ENCODE data around the gene NCAN. TPM values are rescaled to one million over a fixed set of nuclear protein-coding genes. Genes with fewer than 3 reads are reported as not detected.

Gene NCAN
- total and polyA plus RNA-seq, 2 of the 4 experiments (the other 2 are of a cell fraction) = not detected

GRCh38 chr19:19279853-19280252, 68.1 kb downstream of the NCAN start:
- Histone ChIP-seq H3K9me3 (ENCODE audit: control insufficient read depth, insufficient read depth, low read length) (no peaks in the 10 kb centered on the region), H3K4me2 (ENCODE audit: low read depth, low read length) (no peak overlapping the region), H4K91ac (ENCODE audit: insufficient read depth, low read depth, low read length) (no peak overlapping the region), H3K27ac (ENCODE audit: insufficient read depth, low read length) (no peak overlapping the region), H3K36me3 (ENCODE audit: control insufficient read depth, insufficient read depth, low read length) (peaks cover 60% of the 10 kb centered on the region), H3K23ac (ENCODE audit: low read depth, low read length) (no peak overlapping the region), H4K8ac (ENCODE audit: low read depth in 2 of 2, low read length in 2 of 2) (no peak overlapping the region), H4K20me1 (ENCODE audit: insufficient read depth, low read length) (no peaks in the 10 kb centered on the region), H2BK5ac (ENCODE audit: low read depth, low read length, poor library complexity, severe bottlenecking) (no peak overlapping the region), H3K79me1 (ENCODE audit: low read depth in 1 of 2, low read length in 2 of 2) (no peaks in the 10 kb centered on the region), H3K27me3 (ENCODE audit: control insufficient read depth, insufficient read depth, low read length) (no peaks in the 10 kb centered on the region), H3K4me3 (ENCODE audit: insufficient read depth, low read depth, low read length) (no peak overlapping the region), H2BK120ac (ENCODE audit: low read depth, low read length) (no peak overlapping the region), H3K9ac (ENCODE audit: low read depth, low read length) (no peak overlapping the region), H3K18ac (ENCODE audit: low read depth, low read length) (no peak overlapping the region), H3K4ac (ENCODE audit: low read depth, low read length) (no peak overlapping the region), H3K4me1 (ENCODE audit: control insufficient read depth, insufficient read depth, low read length) (peaks cover 2% of the 10 kb centered on the region; the same call in 1 of the 2 replicates), H2BK20ac (ENCODE audit: low read depth, low read length) (no peak overlapping the region), H2AK5ac (ENCODE audit: low read depth, low read length) (no peak overlapping the region), H3K9me1 (ENCODE audit: insufficient read depth, low read length) (no peaks in the 10 kb centered on the region), H2BK15ac (ENCODE audit: low read depth, low read length) (no peak overlapping the region), H2AFZ (replicated peaks; ENCODE audit: low read length, poor library complexity) (no peak overlapping the region), H3K56ac (ENCODE audit: extremely low read depth, insufficient read depth, low read length) (no peak overlapping the region), H4K5ac (ENCODE audit: low read depth, low read length) (no peak overlapping the region), H2AK9ac (replicated peaks; ENCODE audit: low read depth, low read length, poor library complexity) (no peak overlapping the region), H3K14ac (replicated peaks; ENCODE audit: low read depth, low read length) (no peak overlapping the region)
- WGBS, 2 experiments (ENCODE audit: extremely low coverage in 2 of 2, insufficient read length in 1 of 2) = 90% methylated on average over 5 of the region's 16 CpGs; no CpG with 5 or more reads in 1 of the 2 experiments
- ChIA-PET POLR2A (ENCODE audit: unreplicated experiment) (no interaction called here), CTCF (no interaction called here)
- no peak for ATAC-seq (ENCODE audit: low read depth)
- dilution Hi-C loops (cut with HindIII; ENCODE audit: low sequenced_read_pairs, unreplicated experiment) (no loop called here), intact Hi-C loops (cut with micrococcal nuclease) (no loop called here), in situ Hi-C loops (cut with MboI; ENCODE audit: low sequenced_read_pairs) (no loop called here)
- TF ChIP-seq MXI1 (IDR thresholded peaks at IDR 0.05; ENCODE audit: borderline replicate concordance, low read depth, low read length) (no peak), FOS (IDR thresholded peaks at IDR 0.05; ENCODE audit: low read depth, low read length) (no peak), CHD1 (IDR thresholded peaks at IDR 0.05; ENCODE audit: low read depth, low read length) (no peak), RAD21 (IDR thresholded peaks at IDR 0.05; ENCODE audit: low read length) (no peak), CTCF (conservative IDR thresholded peaks at IDR 0.05; ENCODE audit: low read depth, low read length) (no peak), USF2 (IDR thresholded peaks at IDR 0.05; ENCODE audit: low read depth, low read length) (no peak), MAFK (IDR thresholded peaks at IDR 0.05; ENCODE audit: low read depth, low read length) (no peak), RCOR1 (IDR thresholded peaks at IDR 0.05; ENCODE audit: insufficient replicate concordance, low read length) (no peak), POLR2A (IDR thresholded peaks at IDR 0.05; ENCODE audit: low read depth, low read length) (no peak), BHLHE40 (IDR thresholded peaks at IDR 0.05; ENCODE audit: low read depth, low read length) (no peak), CEBPB (IDR thresholded peaks at IDR 0.05; ENCODE audit: low read depth, low read length) (no peak), SMC3 (IDR thresholded peaks at IDR 0.05; ENCODE audit: low read depth, low read length) (no peak), NFE2L2 (IDR thresholded peaks at IDR 0.05; ENCODE audit: low read depth, low read length) (no peak), MAZ (IDR thresholded peaks at IDR 0.05; ENCODE audit: borderline replicate concordance, low read depth, low read length) (no peak), ELK1 (IDR thresholded peaks at IDR 0.05; ENCODE audit: borderline replicate concordance, low read depth, low read length) (no peak), RFX5 (IDR thresholded peaks at IDR 0.05; ENCODE audit: low read depth, low read length) (no peak)
- BruUV-seq (replicated peaks) = no TSS peak
- no peak for DNase-seq
